GM12801 (cell line): Measurements from ENCODE around the gene SMIM17.

ENCODE experiments used
- CTCF ChIP-seq: IDR thresholded peaks from one replicate; pipeline ENCODE4 v1.5.1; 2011; ENCODE audit warnings: control low read depth; ENCODE audit not compliant: insufficient read length; ENCODE audit errors: extremely low read depth

The SMIM17 gene

GRCh38 chr19:56689198-56689597, 46.2 kb downstream of the SMIM17 start:
- no peak for TF ChIP-seq CTCF

GRCh38 chr19:56690670-56691069, 47.7 kb downstream of the SMIM17 start:
- TF ChIP-seq CTCF: no peak

GRCh38 chr19:56692206-56692895, 49.4 kb downstream of the SMIM17 start:
- TF ChIP-seq CTCF: no peak

- TF ChIP-seq CTCF: no peak
Measured at GRCh38 chr19:56699552-56699951, 56.6 kb downstream of the SMIM17 start.

- no peak for TF ChIP-seq CTCF
Measured at GRCh38 chr19:56701895-56702294, 58.9 kb downstream of the SMIM17 start.

GRCh38 chr19:56705939-56706338, 63.0 kb downstream of the SMIM17 start:
- TF ChIP-seq CTCF: no peak
